Neural progenitor cell (in vitro differentiated cells): ENCODE results near the gene FAM131C. TPM values are rescaled to one million over a fixed set of nuclear protein-coding genes. Genes with fewer than 3 reads are reported as not detected.

Experiments used
- DNase-seq: peaks from one replicate; pipeline ENCODE4 v3.0.0-alpha.2; 2016; ENCODE audit warnings: low spot score
- H2AFZ ChIP-seq: fragments of 200-600 bp; sonication (generic); replicated peaks from 2 replicates; pipeline ENCODE4 v1.6.1; 2016; ENCODE audit warnings: antibody characterized with exemption
- H3F3A ChIP-seq: fragments of 200-600 bp; sonication (generic); 2 replicates; pipeline ENCODE4 v1.6.1; 2016; ENCODE audit warnings: antibody characterized with exemption, low read depth
- H3K27ac ChIP-seq: fragments of 200-600 bp; sonication (generic); 2 replicates; pipeline ENCODE4 v1.5.1; 2016; ENCODE audit warnings: mild to moderate bottlenecking
- H3K27me3 ChIP-seq: fragments of 200-600 bp; sonication (generic); 2 replicates; pipeline ENCODE4 v1.6.1; 2016; ENCODE audit warnings: mild to moderate bottlenecking, moderate library complexity
- H3K36me3 ChIP-seq: fragments of 200-600 bp; sonication (generic); 2 replicates; pipeline ENCODE4 v1.5.1; 2016
- H3K4me1 ChIP-seq: fragments of 200-600 bp; sonication (generic); 2 replicates; pipeline ENCODE4 v1.6.1; 2016; ENCODE audit warnings: mixed run types
- H3K4me2 ChIP-seq: fragments of 200-600 bp; sonication (generic); 2 replicates; pipeline ENCODE4 v1.6.1; 2016
- H3K4me3 ChIP-seq: fragments of 200-600 bp; sonication (generic); 2 replicates; pipeline ENCODE4 v1.5.1; 2016
- H3K79me2 ChIP-seq: fragments of 200-600 bp; sonication (generic); 2 replicates; pipeline ENCODE4 v1.6.1; 2016; ENCODE audit warnings: low read depth
- H3K9ac ChIP-seq: fragments of 200-600 bp; sonication (generic); 2 replicates; pipeline ENCODE4 v1.6.1; 2016
- H3K9me3 ChIP-seq: fragments of 200-600 bp; sonication (generic); 2 replicates; pipeline ENCODE4 v1.5.1; 2016; ENCODE audit warnings: low read depth
- H4K20me1 ChIP-seq: fragments of 200-600 bp; sonication (generic); 2 replicates; pipeline ENCODE4 v1.6.1; 2016; ENCODE audit warnings: low read depth
- H3K27ac Mint-ChIP-seq: 3 replicates; pipeline ENCODE4 v1.8.0; 2021; ENCODE audit warnings: mixed read lengths
- H3K27me3 Mint-ChIP-seq: 2 replicates; pipeline ENCODE4 v1.8.0; 2022; ENCODE audit warnings: low read depth, mild to moderate bottlenecking, inconsistent platforms, moderate library complexity, mixed read lengths; ENCODE audit not compliant: insufficient read depth
- H3K36me3 Mint-ChIP-seq: 3 replicates; pipeline ENCODE4 v1.8.0; 2021; ENCODE audit warnings: mixed read lengths
- H3K4me1 Mint-ChIP-seq: 3 replicates; pipeline ENCODE4 v1.8.0; 2021; ENCODE audit warnings: mixed read lengths
- H3K4me3 Mint-ChIP-seq: 3 replicates; pipeline ENCODE4 v1.8.0; 2021; ENCODE audit warnings: mild to moderate bottlenecking, moderate library complexity, mixed read lengths
- H3K9me3 Mint-ChIP-seq: 3 replicates; pipeline ENCODE4 v1.8.0; 2020; ENCODE audit warnings: mixed read lengths
- EZH2 ChIP-seq: fragments of 200-600 bp; sonication (generic); IDR thresholded peaks from 2 replicates; pipeline ENCODE4 v1.6.1; 2017; ENCODE audit warnings: antibody characterized with exemption, mild to moderate bottlenecking, moderate library complexity
- EZH2phosphoT487 ChIP-seq: fragments of 200-600 bp; sonication (generic); IDR thresholded peaks from 2 replicates; pipeline ENCODE4 v1.6.1; 2017; ENCODE audit warnings: antibody characterized with exemption
- total RNA-seq: library from RNA; depleted of rRNA; stranded (reverse); fragments of >200 nt; gene quantifications from 2 replicates; pipeline ENCODE4 v1.2.3, GENCODE V29; 2015; ENCODE audit warnings: low replicate concordance
- TF ChIP-seq, protein P1 (sequence below): fragments of 200-600 bp; sonication (generic); IDR thresholded peaks from 2 replicates; pipeline ENCODE4 v1.5.1; 2017; ENCODE audit warnings: antibody characterized with exemption, mild to moderate bottlenecking

Gene FAM131C
- total RNA-seq, 1 donor from 2014 or later: 0.13 TPM

DNA sequence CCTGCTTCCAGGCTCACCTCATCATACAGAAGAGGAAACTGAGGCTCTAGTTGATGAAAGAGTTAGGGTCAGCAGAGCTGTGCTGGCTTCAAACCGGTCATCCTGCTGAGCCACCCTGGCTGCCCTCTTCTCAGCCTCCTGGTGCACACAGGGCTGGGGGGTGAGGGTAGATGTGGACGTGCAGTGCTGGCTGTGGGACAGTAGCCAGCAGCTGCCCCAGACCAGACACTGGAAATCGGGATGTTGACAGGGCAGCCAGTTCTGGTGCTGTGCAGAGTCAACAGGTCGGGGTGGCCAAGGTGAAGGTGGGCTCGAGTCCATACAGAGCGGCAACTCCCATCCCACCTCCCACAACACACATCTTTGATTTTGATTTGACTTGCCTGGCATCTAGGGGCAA lies 53.1 kb downstream of the FAM131C start:
- no peak for DNase-seq
- Histone ChIP-seq H3K4me1 (no peaks in the 10 kb centered on the region), H3K36me3 (no peaks in the 10 kb centered on the region), H4K20me1 (no peaks in the 10 kb centered on the region), H3K27me3 (peaks cover 9% of the 10 kb centered on the region), H3K4me2 (no peak overlapping the region), H3K9ac (no peak overlapping the region), H3K79me2 (no peaks in the 10 kb centered on the region), H3K9me3 (no peaks in the 10 kb centered on the region), H3F3A (no peaks in the 10 kb centered on the region), H3K4me3 (no peak overlapping the region), H2AFZ (no peak overlapping the region), H3K27ac (no peak overlapping the region)
- TF ChIP-seq EZH2phosphoT487: no peak
- TF ChIP-seq, protein P1, sequence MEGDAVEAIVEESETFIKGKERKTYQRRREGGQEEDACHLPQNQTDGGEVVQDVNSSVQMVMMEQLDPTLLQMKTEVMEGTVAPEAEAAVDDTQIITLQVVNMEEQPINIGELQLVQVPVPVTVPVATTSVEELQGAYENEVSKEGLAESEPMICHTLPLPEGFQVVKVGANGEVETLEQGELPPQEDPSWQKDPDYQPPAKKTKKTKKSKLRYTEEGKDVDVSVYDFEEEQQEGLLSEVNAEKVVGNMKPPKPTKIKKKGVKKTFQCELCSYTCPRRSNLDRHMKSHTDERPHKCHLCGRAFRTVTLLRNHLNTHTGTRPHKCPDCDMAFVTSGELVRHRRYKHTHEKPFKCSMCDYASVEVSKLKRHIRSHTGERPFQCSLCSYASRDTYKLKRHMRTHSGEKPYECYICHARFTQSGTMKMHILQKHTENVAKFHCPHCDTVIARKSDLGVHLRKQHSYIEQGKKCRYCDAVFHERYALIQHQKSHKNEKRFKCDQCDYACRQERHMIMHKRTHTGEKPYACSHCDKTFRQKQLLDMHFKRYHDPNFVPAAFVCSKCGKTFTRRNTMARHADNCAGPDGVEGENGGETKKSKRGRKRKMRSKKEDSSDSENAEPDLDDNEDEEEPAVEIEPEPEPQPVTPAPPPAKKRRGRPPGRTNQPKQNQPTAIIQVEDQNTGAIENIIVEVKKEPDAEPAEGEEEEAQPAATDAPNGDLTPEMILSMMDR: no peak
- no peak for TF ChIP-seq EZH2
- Mint-ChIP-seq H3K4me3 (no peak overlapping the region), H3K27ac (peak overlapping the region; percentile 54), H3K36me3 (no peaks in the 10 kb centered on the region), H3K9me3 (no peaks in the 10 kb centered on the region), H3K4me1 (peaks cover 31% of the 10 kb centered on the region), H3K27me3 (peaks cover 17% of the 10 kb centered on the region)

DNA sequence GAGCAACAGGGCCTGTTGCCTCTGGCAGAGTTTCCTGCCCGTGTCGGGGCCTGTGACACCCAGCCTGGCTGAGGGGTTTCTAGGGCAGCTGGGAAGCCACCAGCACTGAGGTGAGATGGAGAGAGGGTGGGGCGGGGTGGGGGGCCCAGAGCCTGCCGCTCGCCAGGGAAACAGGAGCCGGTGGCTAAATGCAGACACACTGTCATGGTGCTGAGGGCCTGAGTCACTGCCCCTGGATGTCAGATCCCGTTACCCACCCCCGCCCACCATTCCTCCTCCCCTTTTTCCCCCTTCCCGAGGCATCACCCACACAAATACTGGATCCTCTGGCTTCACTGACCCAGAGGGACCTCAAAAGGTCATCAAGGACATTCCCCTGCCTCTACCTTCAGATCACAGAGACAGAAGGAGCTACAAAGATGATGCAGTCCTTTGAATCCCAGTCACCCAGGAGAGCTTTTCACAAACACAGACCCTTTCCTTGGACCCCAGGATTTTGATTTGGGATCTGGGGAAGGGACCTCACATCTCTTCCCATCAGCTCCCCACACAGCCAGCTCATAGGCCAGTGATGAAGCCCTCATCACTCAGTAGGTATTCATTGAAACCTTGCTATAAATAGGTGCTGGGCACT lies 53.7 kb downstream of the FAM131C start:
- peaks cover 18% of the 10 kb centered on the region for H3K27me3 Mint-ChIP-seq
- no peaks in the 10 kb centered on the region for H4K20me1 ChIP-seq
- no peaks in the 10 kb centered on the region for H3K9me3 ChIP-seq
- no peaks in the 10 kb centered on the region for H3K79me2 ChIP-seq
- no peak overlapping the region for H2AFZ ChIP-seq
- no peaks in the 10 kb centered on the region for H3K36me3 Mint-ChIP-seq
- H3K9ac ChIP-seq: no peak overlapping the region
- no peak overlapping the region for H3K27ac ChIP-seq
- peaks cover 35% of the 10 kb centered on the region for H3K4me1 Mint-ChIP-seq
- TF ChIP-seq EZH2phosphoT487: no peak
- TF ChIP-seq, protein P1: no peak
- TF ChIP-seq EZH2: no peak
- H3K36me3 ChIP-seq: no peaks in the 10 kb centered on the region
- H3F3A ChIP-seq: no peaks in the 10 kb centered on the region
- H3K27ac Mint-ChIP-seq: peak overlapping the region; percentile 86
- H3K4me3 Mint-ChIP-seq: peak overlapping the region; percentile 46
- H3K4me3 ChIP-seq: no peak overlapping the region
- no peaks in the 10 kb centered on the region for H3K9me3 Mint-ChIP-seq
- DNase-seq: no peak
- H3K27me3 ChIP-seq: peaks cover 9% of the 10 kb centered on the region
- H3K4me1 ChIP-seq: no peaks in the 10 kb centered on the region
- H3K4me2 ChIP-seq: no peak overlapping the region

DNA sequence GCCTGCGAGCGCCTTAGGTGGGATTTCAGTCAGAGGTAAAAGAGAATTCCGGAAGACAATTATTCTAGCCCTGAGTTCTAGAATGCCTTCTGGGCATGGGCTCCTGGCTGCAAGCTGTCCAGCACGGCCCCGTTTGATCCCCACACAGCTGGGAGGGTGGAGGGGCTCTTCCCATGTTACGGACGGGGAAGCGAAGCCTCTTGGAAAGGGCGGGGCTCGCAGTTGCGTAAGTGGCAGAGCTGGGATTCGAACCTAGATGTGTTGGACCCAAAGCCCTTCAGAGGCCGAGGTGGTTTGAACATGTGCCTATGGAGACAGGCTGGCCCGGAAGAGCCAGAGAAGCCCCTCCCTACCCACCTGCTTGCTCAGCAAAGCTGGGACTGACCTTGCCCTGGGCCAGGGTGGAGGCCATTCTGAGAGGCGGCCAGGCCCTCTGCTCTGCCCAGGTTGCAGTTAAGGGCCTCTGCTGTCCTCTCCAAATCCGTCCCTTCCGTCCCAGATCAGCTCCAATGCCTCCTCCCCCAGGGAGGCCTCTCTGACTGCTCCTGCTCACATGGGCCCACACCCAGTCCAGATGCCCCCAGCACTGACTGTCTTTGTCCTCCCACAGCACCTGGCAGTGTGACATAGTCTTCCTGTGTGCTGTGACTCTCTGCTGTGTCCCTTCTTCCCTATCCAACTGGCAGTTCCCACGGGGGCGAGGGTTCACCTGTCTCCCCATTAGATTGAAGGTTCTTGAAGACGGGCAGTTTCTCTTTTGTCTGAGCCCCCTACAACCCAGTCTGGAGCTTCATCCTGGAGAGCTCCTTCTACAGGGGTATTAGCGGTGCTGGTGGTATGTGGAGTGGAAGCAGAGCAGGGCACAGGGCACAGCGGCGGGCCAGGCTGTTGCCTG lies 54.5 kb downstream of the FAM131C start:
- Mint-ChIP-seq H3K4me3 (peak overlapping the region; percentile 46), H3K27me3 (peaks cover 18% of the 10 kb centered on the region), H3K9me3 (no peaks in the 10 kb centered on the region), H3K4me1 (peaks cover 42% of the 10 kb centered on the region), H3K27ac (peak overlapping the region; percentile 86), H3K36me3 (no peaks in the 10 kb centered on the region)
- no peaks in the 10 kb centered on the region for H3K4me1 ChIP-seq
- H3K4me2 ChIP-seq: no peak overlapping the region
- no peaks in the 10 kb centered on the region for H3F3A ChIP-seq
- TF ChIP-seq EZH2: no peak
- TF ChIP-seq, protein P1: no peak
- no peak for TF ChIP-seq EZH2phosphoT487
- no peak for DNase-seq
- H3K27ac ChIP-seq: no peak overlapping the region
- H4K20me1 ChIP-seq: no peaks in the 10 kb centered on the region
- no peaks in the 10 kb centered on the region for H3K79me2 ChIP-seq
- no peaks in the 10 kb centered on the region for H3K36me3 ChIP-seq
- H2AFZ ChIP-seq: no peak overlapping the region
- no peak overlapping the region for H3K4me3 ChIP-seq
- H3K9ac ChIP-seq: no peak overlapping the region
- H3K9me3 ChIP-seq: no peaks in the 10 kb centered on the region
- H3K27me3 ChIP-seq: peaks cover 16% of the 10 kb centered on the region
